Measurements from ENCODE around the gene KRT24.

Gene KRT24

DNA sequence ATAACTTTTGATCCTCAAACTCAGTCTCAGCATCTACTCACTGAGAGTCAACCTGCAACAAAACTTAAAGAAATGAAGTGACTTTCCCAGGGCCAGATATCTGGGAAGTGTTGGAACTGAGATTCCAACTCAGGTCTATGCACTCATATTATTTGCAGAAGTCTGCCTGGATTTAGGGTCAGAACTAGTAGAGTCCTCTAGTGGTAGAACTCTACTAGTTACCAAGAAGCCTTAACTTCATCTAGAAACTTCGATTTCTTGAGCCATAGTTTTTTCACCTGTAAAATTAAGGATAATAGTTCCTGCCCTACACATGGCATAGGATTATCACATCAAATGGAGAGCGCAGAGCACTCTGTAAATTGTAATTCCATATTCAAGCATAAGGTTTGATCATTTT lies 23.4 kb upstream of the KRT24 start:
- Histone ChIP-seq H2AFZ (ENCODE audit: low read depth) (no peak overlapping the region), H3K27me3 (ENCODE audit: insufficient read depth, low read depth) (no peaks in the 10 kb centered on the region), H4K20me1 (ENCODE audit: insufficient read depth) (no peaks in the 10 kb centered on the region), H3K4me3 (IDR thresholded peaks at IDR 0.05; ENCODE audit: insufficient read depth, low read depth, low read length) (no peak overlapping the region), H3K4me1 (ENCODE audit: low read depth, poor library complexity, severe bottlenecking) (no peaks in the 10 kb centered on the region), H3K27ac (no peak overlapping the region), H3K9ac (no peak overlapping the region), H3K4me2 (no peak overlapping the region), H3K36me3 (ENCODE audit: insufficient read depth) (no peaks in the 10 kb centered on the region), H3K79me2 (ENCODE audit: insufficient read depth, low read depth) (no peaks in the 10 kb centered on the region)
- TF ChIP-seq, protein P1, sequence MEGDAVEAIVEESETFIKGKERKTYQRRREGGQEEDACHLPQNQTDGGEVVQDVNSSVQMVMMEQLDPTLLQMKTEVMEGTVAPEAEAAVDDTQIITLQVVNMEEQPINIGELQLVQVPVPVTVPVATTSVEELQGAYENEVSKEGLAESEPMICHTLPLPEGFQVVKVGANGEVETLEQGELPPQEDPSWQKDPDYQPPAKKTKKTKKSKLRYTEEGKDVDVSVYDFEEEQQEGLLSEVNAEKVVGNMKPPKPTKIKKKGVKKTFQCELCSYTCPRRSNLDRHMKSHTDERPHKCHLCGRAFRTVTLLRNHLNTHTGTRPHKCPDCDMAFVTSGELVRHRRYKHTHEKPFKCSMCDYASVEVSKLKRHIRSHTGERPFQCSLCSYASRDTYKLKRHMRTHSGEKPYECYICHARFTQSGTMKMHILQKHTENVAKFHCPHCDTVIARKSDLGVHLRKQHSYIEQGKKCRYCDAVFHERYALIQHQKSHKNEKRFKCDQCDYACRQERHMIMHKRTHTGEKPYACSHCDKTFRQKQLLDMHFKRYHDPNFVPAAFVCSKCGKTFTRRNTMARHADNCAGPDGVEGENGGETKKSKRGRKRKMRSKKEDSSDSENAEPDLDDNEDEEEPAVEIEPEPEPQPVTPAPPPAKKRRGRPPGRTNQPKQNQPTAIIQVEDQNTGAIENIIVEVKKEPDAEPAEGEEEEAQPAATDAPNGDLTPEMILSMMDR (conservative IDR thresholded peaks at IDR 0.05; ENCODE audit: low read depth, low read length) = peak; percentile 17; the same call in 1 of the 2 replicates

DNA sequence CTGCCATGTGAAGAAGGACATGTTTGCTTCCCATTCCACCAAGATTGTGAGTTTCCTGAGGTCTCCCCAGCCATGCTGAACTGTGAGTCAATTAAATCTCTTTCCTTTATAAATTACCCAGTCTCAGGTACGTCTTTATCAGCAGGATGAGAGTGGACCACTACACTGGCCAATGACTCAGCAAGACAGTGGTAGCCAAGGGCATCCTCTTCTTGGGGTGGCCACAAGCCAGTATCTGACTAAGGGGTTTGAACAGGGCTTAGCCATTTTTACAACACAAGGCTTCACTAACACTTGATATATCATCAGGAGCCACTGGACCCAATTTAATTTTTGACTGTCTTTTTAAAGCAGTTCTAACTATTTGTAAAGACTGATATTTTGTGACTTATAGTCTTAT lies 21.1 kb upstream of the KRT24 start:
- Histone ChIP-seq H4K20me1 (ENCODE audit: insufficient read depth) (no peaks in the 10 kb centered on the region), H3K4me2 (no peak overlapping the region), H3K27me3 (ENCODE audit: insufficient read depth, low read depth) (no peaks in the 10 kb centered on the region), H3K9ac (no peak overlapping the region), H3K36me3 (ENCODE audit: insufficient read depth) (no peaks in the 10 kb centered on the region), H3K79me2 (ENCODE audit: insufficient read depth, low read depth) (no peaks in the 10 kb centered on the region), H3K4me3 (IDR thresholded peaks at IDR 0.05; ENCODE audit: insufficient read depth, low read depth, low read length) (no peak overlapping the region), H3K27ac (no peak overlapping the region), H2AFZ (ENCODE audit: low read depth) (no peak overlapping the region), H3K4me1 (ENCODE audit: low read depth, poor library complexity, severe bottlenecking) (no peaks in the 10 kb centered on the region)
- TF ChIP-seq, protein P1 (conservative IDR thresholded peaks at IDR 0.05; ENCODE audit: low read depth, low read length) = no peak

DNA sequence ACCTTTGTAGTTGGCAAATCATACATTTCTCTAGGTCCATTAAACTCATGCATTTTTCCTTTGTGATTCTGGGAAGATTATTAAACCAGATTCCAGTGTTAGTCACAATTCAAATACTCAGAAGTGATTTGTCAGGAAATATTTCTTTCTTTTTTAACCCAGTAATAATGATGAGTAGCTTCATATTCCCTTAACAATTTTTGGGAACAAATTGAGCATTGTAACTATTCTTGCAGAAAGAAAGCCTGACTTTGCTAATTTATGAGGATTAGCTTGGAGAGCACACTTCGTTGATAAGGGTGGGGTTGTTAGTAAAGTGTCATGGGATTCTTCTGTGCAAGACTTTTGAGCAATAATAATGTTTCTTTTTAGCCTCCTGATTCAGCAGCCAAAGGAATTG lies 18.7 kb upstream of the KRT24 start:
- Histone ChIP-seq H4K20me1 (ENCODE audit: insufficient read depth) (no peaks in the 10 kb centered on the region), H3K4me3 (IDR thresholded peaks at IDR 0.05; ENCODE audit: insufficient read depth, low read depth, low read length) (no peak overlapping the region), H3K36me3 (ENCODE audit: insufficient read depth) (no peaks in the 10 kb centered on the region), H3K27me3 (ENCODE audit: insufficient read depth, low read depth) (no peaks in the 10 kb centered on the region), H3K27ac (no peak overlapping the region), H3K4me1 (ENCODE audit: low read depth, poor library complexity, severe bottlenecking) (no peaks in the 10 kb centered on the region), H2AFZ (ENCODE audit: low read depth) (no peak overlapping the region), H3K9ac (no peak overlapping the region), H3K79me2 (ENCODE audit: insufficient read depth, low read depth) (no peaks in the 10 kb centered on the region), H3K4me2 (no peak overlapping the region)
- TF ChIP-seq, protein P1 (conservative IDR thresholded peaks at IDR 0.05; ENCODE audit: low read depth, low read length) = no peak

DNA sequence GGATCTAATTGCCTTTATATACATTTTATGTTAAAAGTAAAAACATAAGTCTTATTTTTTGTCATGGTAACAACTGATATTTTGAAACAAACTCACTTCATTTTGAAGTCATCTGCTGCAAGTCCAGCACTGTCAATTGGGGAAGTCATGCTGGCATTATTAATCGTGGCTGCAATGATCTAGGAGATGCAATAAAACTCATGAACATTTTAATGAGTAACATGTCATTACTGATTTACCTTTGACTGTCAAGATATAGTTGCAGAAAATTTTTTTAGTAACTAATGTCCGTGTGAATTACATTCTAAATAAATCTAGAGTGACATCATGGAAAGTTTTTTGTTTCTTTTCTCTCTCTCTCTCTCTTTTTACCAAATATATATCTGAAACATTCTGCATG lies 17.3 kb upstream of the KRT24 start:
- Histone ChIP-seq H3K4me3 (IDR thresholded peaks at IDR 0.05; ENCODE audit: insufficient read depth, low read depth, low read length) (no peak overlapping the region), H3K27me3 (ENCODE audit: insufficient read depth, low read depth) (no peaks in the 10 kb centered on the region), H3K36me3 (ENCODE audit: insufficient read depth) (no peaks in the 10 kb centered on the region), H3K27ac (no peak overlapping the region), H2AFZ (ENCODE audit: low read depth) (no peak overlapping the region), H3K4me2 (no peak overlapping the region), H4K20me1 (ENCODE audit: insufficient read depth) (no peaks in the 10 kb centered on the region), H3K9ac (no peak overlapping the region), H3K4me1 (ENCODE audit: low read depth, poor library complexity, severe bottlenecking) (no peaks in the 10 kb centered on the region), H3K79me2 (ENCODE audit: insufficient read depth, low read depth) (no peaks in the 10 kb centered on the region)
- TF ChIP-seq, protein P1 (conservative IDR thresholded peaks at IDR 0.05; ENCODE audit: low read depth, low read length) = no peak

Data from KMS-11 (cell line).